HepG2 (cell line): ENCODE results near the gene ELK1. TPM values are rescaled to one million over a fixed set of nuclear protein-coding genes. Genes with fewer than 3 reads are reported as not detected.

Experiments used
- KDM5B ChIP-seq: sonication (generic); formaldehyde crosslinking; IDR thresholded peaks from 2 replicates; pipeline ENCODE4 v1.4.0; 2020; ENCODE audit warnings: missing genetic modification reagents, mild to moderate bottlenecking, borderline replicate concordance
- POGZ ChIP-seq: sonication (generic); formaldehyde crosslinking; IDR thresholded peaks from 2 replicates; pipeline ENCODE4 v1.4.0; 2020; ENCODE audit warnings: mild to moderate bottlenecking, missing genetic modification reagents
- SALL2 ChIP-seq: sonication (generic); formaldehyde crosslinking; IDR thresholded peaks from 2 replicates; pipeline ENCODE4 v1.8.1; 2023; ENCODE audit warnings: mild to moderate bottlenecking, missing genetic modification reagents, inconsistent platforms
- SPEN ChIP-seq: sonication (generic); formaldehyde crosslinking; IDR thresholded peaks from 2 replicates; pipeline ENCODE4 v1.5.1; 2020; ENCODE audit warnings: low read depth, mild to moderate bottlenecking, missing genetic modification reagents
- SUZ12 ChIP-seq: fragments of 150-350 bp; IDR thresholded peaks from 2 replicates; pipeline ENCODE4 v1.6.1; 2014; ENCODE audit warnings: low read depth, low read length
- ZBTB34 ChIP-seq: sonication (generic); formaldehyde crosslinking; IDR thresholded peaks from 2 replicates; pipeline ENCODE4 v1.8.0; 2022; ENCODE audit warnings: mild to moderate bottlenecking, missing genetic modification reagents
- ZNF142 ChIP-seq: sonication (generic); formaldehyde crosslinking; IDR thresholded peaks from 2 replicates; pipeline ENCODE4 v1.4.0; 2020; ENCODE audit warnings: missing genetic modification reagents
- ZNF407 ChIP-seq: sonication (generic); formaldehyde crosslinking; IDR thresholded peaks from one replicate; pipeline ENCODE4 v1.5.1; 2020; ENCODE audit warnings: mild to moderate bottlenecking, missing genetic modification reagents; ENCODE audit errors: not compliant biosample characterization
- ZNF552 ChIP-seq: sonication (generic); formaldehyde crosslinking; IDR thresholded peaks from 2 replicates; pipeline ENCODE4 v1.9.0; 2022; ENCODE audit warnings: missing genetic modification reagents, mild to moderate bottlenecking, borderline replicate concordance
- ZNF556 ChIP-seq: sonication (generic); formaldehyde crosslinking; IDR thresholded peaks from 2 replicates; pipeline ENCODE4 v1.4.0; 2020; ENCODE audit warnings: mild to moderate bottlenecking, missing genetic modification reagents, borderline replicate concordance
- ZNF563 ChIP-seq: sonication (generic); formaldehyde crosslinking; IDR thresholded peaks from 2 replicates; pipeline ENCODE4 v1.8.0; 2022; ENCODE audit warnings: mild to moderate bottlenecking, moderate library complexity, missing genetic modification reagents
- polyA plus RNA-seq, 8 experiments: library from polyadenylated mRNA; depleted of rRNA in 3 of 8; stranded (reverse) in 7 of 8; unstranded in 1 of 8; fragments of >200 nt; fragmentation: Illumina TruSeq in 4 of 8; extraction: Trizol in 4 of 8; gene quantifications; 2 replicates each; pipeline versions ENCODE4 v1.2.1 to v1.2.3, GENCODE V29; 2011 to 2016; ENCODE audit warnings: low read depth in 4 of 8, missing spikeins in 1 of 8, mixed read lengths in 1 of 8; ENCODE audit not compliant: insufficient read depth in 1 of 8
- total RNA-seq, 5 experiments: library from RNA; depleted of rRNA; stranded (reverse); fragments of >200 nt; fragmentation: Illumina TruSeq; extraction: Trizol; gene quantifications; 2 replicates each; pipeline ENCODE4 v1.2.3, GENCODE V29; 2016; ENCODE audit warnings: low read depth in 1 of 5

Gene ELK1
- total and polyA plus RNA-seq, 2 of the 13 experiments (the other 11 are each of a cell fraction or from before 2014, with no cell fraction given) = 4.3 to 7.2 TPM

GRCh38 chrX:47658684-47659420 is 8.5 kb upstream of the ELK1 start, which contains the start of gene UXT (continued):
- TF ChIP-seq ZNF142 (CRISPR knock-in tag) (peak; percentile 57; the same call in 1 of the 2 replicates), SPEN (CRISPR knock-in tag) (peak; percentile 65), ZNF556 (CRISPR knock-in tag) (no peak), POGZ (peak; percentile 85), ZNF407 (CRISPR knock-in tag) (no peak), ZBTB34 (CRISPR knock-in tag) (0 out of 2 replicates have a peak, but pooled peaks have one; percentile 28), SALL2 (CRISPR knock-in tag) (peak; percentile 76; the same call in 1 of the 2 replicates), SUZ12 (no peak), ZNF552 (CRISPR knock-in tag) (peak; percentile 22; the same call in 1 of the 2 replicates), ZNF563 (CRISPR knock-in tag) (0 out of 2 replicates have a peak, but pooled peaks have one; percentile 41), KDM5B (peak; percentile 69; the same call in 1 of the 2 replicates)
